Uterus (tissue), 4 donors: ENCODE results near the gene IQCK. TPM values are rescaled to one million over a fixed set of nuclear protein-coding genes. Genes with fewer than 3 reads are reported as not detected.
A peak's percentile ranks its signal among the peaks of the same experiment; 100 is the strongest.

Experiments
- DNase-seq, 2 donors: peaks; one replicate each; pipeline ENCODE4 v3.0.0-alpha.2; 2019 to 2020
- H3K27ac ChIP-seq, 2 donors: fragments of 200-600 bp; sonication (generic); 1 replicate in 1 of 2; 2 replicates in 1 of 2; pipeline ENCODE4 v1.5.1; 2016 to 2018
- H3K27me3 ChIP-seq, 2 donors: fragments of 200-600 bp; sonication (generic); one replicate each; pipeline ENCODE4 v1.5.1; 2018 to 2019; ENCODE audit warnings: control low read depth in 1 of 2
- H3K36me3 ChIP-seq, 2 donors: fragments of 200-600 bp; sonication (generic); one replicate each; pipeline ENCODE4 v1.5.1; 2019; ENCODE audit warnings: control low read depth in 1 of 2
- H3K4me1 ChIP-seq, 2 donors: fragments of 200-600 bp; sonication (generic); one replicate each; pipeline ENCODE4 v1.5.1; 2018 to 2019; ENCODE audit warnings: control low read depth in 1 of 2
- H3K4me3 ChIP-seq, 2 donors: fragments of 200-600 bp; sonication (generic); 1 replicate in 1 of 2; 2 replicates in 1 of 2; pipeline ENCODE4 v1.5.1; 2018 to 2019; ENCODE audit warnings: mild to moderate bottlenecking in 1 of 2
- H3K9me3 ChIP-seq, 2 donors: fragments of 200-600 bp; sonication (generic); one replicate each; pipeline ENCODE4 v1.5.1; 2019; ENCODE audit warnings: control low read depth in 1 of 2
- POLR2A ChIP-seq, 2 donors: fragments of 450-650 bp; IDR thresholded peaks; one replicate each; pipeline ENCODE4 v1.6.1; 2016; ENCODE audit warnings: antibody characterized with exemption in 2 of 2, mild to moderate bottlenecking in 1 of 2, moderate library complexity in 1 of 2
- intact Hi-C: fragments of 100-400 bp; cut with DNase I; formaldehyde crosslinking; loops from one replicate; pipeline ENCODE4 v1.15.1; 2023; ENCODE audit warnings: low total_unique reads
- total RNA-seq, 4 donors: library from RNA; depleted of rRNA in 3 of 4; stranded (reverse); fragments of >200 nt in 3 of 4; gene quantifications; one replicate each; pipeline versions ENCODE4 v1.1.0 to v1.2.4, GENCODE V29; 2014 to 2023
- TF ChIP-seq, protein P1 (sequence below), 4 experiments: fragments of 200-600 bp in 2 of 4; fragments of 450-650 bp in 2 of 4; sonication (generic) in 2 of 4; IDR thresholded peaks; one replicate each; pipeline ENCODE4 v1.5.1; 2016 to 2019; ENCODE audit warnings: antibody characterized with exemption in 4 of 4, mild to moderate bottlenecking in 2 of 4, moderate library complexity in 1 of 4
- donor health status: DM: yes; HTN: yes; CAD: no.

The IQCK gene
- total RNA-seq, 4 donors from 2014 or later = 14.7 to 27.2 (median 21.1) TPM

DNA sequence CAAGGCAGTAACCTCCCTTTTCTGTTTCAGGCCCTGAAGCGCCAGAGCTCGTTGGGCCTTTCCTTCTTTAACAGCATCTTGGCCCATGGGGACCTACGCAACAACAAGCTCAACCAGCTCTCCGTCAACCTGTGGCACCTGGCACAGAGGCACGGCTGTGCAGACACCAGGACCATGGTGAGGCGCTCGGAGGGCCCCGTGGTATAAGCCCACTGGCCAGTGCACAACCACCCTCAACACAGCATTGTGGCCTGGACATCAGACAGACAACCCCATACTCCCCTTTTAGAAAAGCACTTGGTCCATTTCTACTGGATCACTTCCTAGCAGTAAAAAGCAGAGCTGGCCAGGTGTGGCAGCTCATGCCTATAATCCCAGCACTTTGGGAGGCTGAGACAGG, 18.6 kb upstream of the IQCK start:
- intact Hi-C loops = loop anchor here (10.0 kb wide), 1 partner anchor 185 kb away; the partner anchor contains the start of gene GPRC5B
- no peaks in the 10 kb centered on the region for H3K27me3 ChIP-seq
- H3K27ac ChIP-seq = peak overlapping the region; percentile 68 to 85
- H3K9me3 ChIP-seq = no peaks in the 10 kb centered on the region
- peaks cover 0 to 4% of the 10 kb centered on the region in 2 donors for H3K4me1 ChIP-seq
- TF ChIP-seq, protein P1, sequence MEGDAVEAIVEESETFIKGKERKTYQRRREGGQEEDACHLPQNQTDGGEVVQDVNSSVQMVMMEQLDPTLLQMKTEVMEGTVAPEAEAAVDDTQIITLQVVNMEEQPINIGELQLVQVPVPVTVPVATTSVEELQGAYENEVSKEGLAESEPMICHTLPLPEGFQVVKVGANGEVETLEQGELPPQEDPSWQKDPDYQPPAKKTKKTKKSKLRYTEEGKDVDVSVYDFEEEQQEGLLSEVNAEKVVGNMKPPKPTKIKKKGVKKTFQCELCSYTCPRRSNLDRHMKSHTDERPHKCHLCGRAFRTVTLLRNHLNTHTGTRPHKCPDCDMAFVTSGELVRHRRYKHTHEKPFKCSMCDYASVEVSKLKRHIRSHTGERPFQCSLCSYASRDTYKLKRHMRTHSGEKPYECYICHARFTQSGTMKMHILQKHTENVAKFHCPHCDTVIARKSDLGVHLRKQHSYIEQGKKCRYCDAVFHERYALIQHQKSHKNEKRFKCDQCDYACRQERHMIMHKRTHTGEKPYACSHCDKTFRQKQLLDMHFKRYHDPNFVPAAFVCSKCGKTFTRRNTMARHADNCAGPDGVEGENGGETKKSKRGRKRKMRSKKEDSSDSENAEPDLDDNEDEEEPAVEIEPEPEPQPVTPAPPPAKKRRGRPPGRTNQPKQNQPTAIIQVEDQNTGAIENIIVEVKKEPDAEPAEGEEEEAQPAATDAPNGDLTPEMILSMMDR (IDR thresholded peaks at IDR 0.05) = no peak
- no peak for TF ChIP-seq POLR2A (IDR thresholded peaks at IDR 0.05)
- H3K36me3 ChIP-seq = no peaks in the 10 kb centered on the region
- DNase-seq = no peak
- no peak overlapping the region for H3K4me3 ChIP-seq

DNA sequence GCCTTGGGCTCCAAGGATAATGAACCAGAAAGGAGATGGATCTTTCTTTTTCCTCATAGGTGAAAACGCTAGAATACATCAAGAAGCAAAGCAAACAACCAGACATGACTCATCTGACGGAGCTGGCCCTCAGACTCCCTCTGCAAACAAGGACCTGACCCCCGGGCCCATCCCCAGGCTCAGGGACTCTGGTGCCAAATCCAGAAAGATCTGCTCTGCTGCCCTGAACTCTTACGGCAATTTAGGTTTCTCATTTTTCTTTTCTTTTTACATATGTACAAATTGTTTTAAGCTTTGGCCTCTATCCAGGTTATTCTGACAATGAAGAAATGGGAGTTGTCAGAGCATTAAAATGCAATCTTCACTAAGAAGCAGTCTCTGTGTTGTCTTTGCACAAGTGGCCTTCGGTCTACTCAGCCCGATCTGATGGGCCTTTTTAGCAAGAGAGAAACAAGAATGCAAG, 17.7 kb upstream of the IQCK start:
- intact Hi-C loops = no loop called here
- peak; percentile 55 to 65 for DNase-seq

DNA sequence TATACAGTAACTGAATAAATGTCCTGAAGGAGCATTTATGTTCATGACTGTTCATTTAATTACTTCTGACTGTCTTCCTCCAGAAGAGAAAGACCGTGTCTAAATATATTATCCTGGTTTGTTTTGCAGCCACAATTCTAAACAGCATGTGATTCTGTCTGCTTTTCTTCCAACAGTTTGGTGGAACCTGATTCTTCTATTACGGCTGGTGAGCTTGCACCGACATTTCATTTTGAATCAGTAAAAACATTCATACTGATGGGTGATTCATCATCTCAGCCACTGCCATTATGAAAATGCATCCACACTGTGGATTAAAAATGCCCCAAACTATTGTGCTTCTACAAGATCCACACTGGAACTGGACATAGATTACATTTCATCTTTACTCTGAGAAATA, 17.0 kb upstream of the IQCK start:
- no peak overlapping the region for H3K4me3 ChIP-seq
- intact Hi-C loops = no loop called here
- peak overlapping the region; percentile 68 to 85 for H3K27ac ChIP-seq
- H3K36me3 ChIP-seq = no peaks in the 10 kb centered on the region
- TF ChIP-seq POLR2A (IDR thresholded peaks at IDR 0.05) = no peak
- TF ChIP-seq, protein P1 (IDR thresholded peaks at IDR 0.05) = no peak
- H3K4me1 ChIP-seq = peaks cover 0 to 4% of the 10 kb centered on the region in 2 donors
- H3K9me3 ChIP-seq = no peaks in the 10 kb centered on the region
- no peak for DNase-seq
- no peaks in the 10 kb centered on the region for H3K27me3 ChIP-seq

More for the DNA sequence above, 17.7 kb upstream of the IQCK start:
- TF ChIP-seq, protein P1 (IDR thresholded peaks at IDR 0.05) = no peak
- TF ChIP-seq POLR2A (IDR thresholded peaks at IDR 0.05) = no peak
- Histone ChIP-seq H3K4me3 (no peak overlapping the region), H3K4me1 (peaks cover 0 to 4% of the 10 kb centered on the region in 2 donors), H3K27me3 (no peaks in the 10 kb centered on the region), H3K36me3 (no peaks in the 10 kb centered on the region), H3K27ac (peak overlapping the region; percentile 68 to 85), H3K9me3 (no peaks in the 10 kb centered on the region)

DNA sequence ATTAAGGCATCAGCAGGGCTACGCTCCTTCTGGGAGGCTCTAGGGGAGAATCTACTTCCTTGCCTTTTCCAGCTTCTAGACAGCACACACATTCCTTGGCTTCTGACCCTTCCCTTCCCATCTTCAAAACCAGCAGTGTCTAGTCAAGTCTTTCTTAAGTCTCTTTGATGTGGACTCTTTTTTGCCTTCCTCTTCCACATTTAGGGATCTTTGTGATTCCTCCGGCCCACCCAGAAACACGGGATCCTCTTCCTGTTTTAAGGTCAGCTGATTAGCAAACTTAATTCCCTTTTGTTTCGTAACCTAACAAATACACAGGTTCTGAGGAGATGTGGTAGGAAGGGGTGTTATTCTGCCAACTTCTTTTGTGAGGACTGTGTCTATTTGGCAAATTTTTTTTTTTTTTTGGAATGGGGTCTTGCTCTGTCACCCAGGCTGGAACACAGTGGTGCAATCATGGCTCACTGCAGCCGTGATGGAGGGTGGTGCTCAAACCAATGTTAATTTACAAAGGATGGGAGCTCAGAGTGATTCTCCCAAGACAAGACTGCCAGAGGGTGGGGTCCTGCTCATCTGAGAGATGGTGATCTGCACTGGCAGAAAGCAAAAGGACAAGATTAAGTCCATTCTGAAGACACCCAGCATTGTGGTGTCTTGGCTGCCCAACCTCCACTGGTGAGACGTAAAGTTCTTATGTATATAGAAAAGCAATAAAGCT, 14.7 kb upstream of the IQCK start:
- no peak for DNase-seq
- H3K27me3 ChIP-seq = no peaks in the 10 kb centered on the region
- no peaks in the 10 kb centered on the region for H3K36me3 ChIP-seq
- no peaks in the 10 kb centered on the region for H3K9me3 ChIP-seq
- TF ChIP-seq POLR2A (IDR thresholded peaks at IDR 0.05) = no peak
- TF ChIP-seq, protein P1 (IDR thresholded peaks at IDR 0.05) = no peak
- H3K4me3 ChIP-seq = no peak overlapping the region
- peak overlapping the region; percentile 53 to 68 for H3K27ac ChIP-seq
- intact Hi-C loops = no loop called here
- H3K4me1 ChIP-seq = peaks cover 0 to 4% of the 10 kb centered on the region in 2 donors

DNA sequence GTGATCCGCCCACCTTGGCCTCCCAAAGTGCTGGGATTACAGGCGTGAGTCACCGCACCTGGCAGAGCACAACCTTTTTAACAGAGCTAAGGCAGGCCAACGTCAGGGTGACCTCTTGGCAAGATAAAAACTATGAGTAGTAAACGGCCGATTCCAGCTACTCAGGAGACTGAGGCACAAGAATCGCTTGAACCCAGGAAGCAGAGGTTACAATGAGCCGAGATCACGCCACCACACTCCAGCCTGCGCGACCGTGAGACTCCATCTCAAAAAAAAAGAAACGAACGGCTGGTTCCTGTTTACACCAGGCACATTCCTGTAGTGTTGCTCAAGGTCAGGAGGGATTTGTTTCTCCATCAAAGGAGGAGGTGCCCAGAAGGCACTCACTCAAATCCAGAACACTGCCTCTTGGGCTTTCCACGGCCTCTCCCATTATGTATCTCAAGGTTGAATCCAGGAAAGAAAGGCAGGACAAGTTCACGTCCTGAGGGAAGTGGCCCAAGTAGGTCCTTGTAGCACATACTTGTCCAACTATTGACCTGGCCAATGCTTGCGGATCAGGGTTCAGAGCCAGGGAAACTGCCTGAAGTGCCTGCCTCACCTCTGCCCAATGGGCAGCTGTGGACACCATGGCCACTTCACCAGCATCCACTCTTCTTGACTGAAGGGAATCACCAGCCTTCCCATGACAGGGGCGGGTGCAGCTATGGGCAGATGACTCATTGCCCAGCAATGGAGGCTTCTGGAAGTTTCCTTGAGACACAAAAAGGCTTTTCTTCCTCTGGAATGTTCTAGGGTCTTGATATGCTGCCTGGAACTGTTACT, 13.5 kb upstream of the IQCK start:
- peak overlapping the region; percentile 53 to 68 for H3K27ac ChIP-seq
- intact Hi-C loops = no loop called here

More for the DNA sequence above, 13.5 kb upstream of the IQCK start:
- no peak for DNase-seq
- Histone ChIP-seq H3K9me3 (no peaks in the 10 kb centered on the region), H3K4me1 (peaks cover 0 to 4% of the 10 kb centered on the region in 2 donors), H3K36me3 (no peaks in the 10 kb centered on the region), H3K27me3 (no peaks in the 10 kb centered on the region), H3K4me3 (no peak overlapping the region)
- TF ChIP-seq POLR2A (IDR thresholded peaks at IDR 0.05) = no peak
- TF ChIP-seq, protein P1 (IDR thresholded peaks at IDR 0.05) = no peak
